Activated gamma-delta T cell treated with anti-CD3 and anti-CD28 coated beads, Interleukin-2, amount 50 U/mL, for 16 hours (primary cell): ENCODE data around the gene PCDHA3.
"Not testable (repeated sequence)": the region's sequence is repeated elsewhere in the genome, so short reads cannot be mapped to it uniquely, and the experiment has no call there.

ENCODE experiments used
- DNase-seq: peaks from one replicate; pipeline ENCODE4 v3.0.0-alpha.2; 2020; ENCODE audit warnings: low read depth

Gene PCDHA3

GRCh38 chr5:140800816-140801493, at the start of gene PCDHA3:
Gene PCDHA3, plus strand, starts transcription at chr5:140801057.
- no peak for DNase-seq

DNA sequence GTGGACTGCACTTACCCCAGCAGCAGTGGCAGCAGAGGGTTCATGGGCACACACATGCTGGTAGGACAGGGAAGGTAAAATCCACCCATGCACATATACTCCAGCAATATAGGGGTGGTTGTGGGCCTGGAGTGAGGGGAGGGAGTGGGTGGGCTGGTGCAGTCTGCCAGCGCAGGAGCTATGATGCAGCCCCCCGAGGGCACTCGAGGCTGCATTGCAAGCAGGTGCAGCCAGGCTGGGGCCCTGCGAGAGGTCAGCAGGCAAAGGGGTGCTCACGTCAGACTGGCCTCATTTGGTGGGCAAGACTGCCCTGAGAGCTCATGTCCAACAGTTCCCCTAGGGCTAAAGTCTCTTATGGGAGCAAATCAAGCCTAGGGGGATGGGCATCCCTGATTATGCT, 47.3 kb upstream of the PCDHA3 start:
- no peak for DNase-seq

- DNase-seq = no peak
Observed at GRCh38 chr5:140764177-140764973, 36.5 kb upstream of the PCDHA3 start.

DNA sequence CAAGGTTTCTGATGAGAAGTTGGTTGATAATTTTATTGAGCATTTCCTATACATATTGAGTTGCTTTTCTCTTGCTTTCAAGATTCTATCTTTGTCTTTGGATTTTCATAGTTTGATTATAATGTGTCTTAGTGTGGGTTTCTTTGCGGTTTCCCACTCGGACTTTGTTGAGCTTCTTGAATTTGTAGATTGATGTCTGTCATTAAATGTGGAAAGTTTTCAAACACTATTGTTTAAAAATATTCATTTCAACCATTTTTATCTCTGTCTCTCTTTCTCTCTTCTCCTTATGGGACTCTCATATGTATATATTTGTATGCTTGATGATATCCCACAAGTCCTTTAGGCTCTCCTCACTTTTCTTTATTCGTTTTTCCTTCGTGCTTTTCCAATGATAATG, 33.4 kb upstream of the PCDHA3 start:
- no peak for DNase-seq

GRCh38 chr5:140780512-140780911, 20.3 kb upstream of the PCDHA3 start:
- no peak for DNase-seq

DNA sequence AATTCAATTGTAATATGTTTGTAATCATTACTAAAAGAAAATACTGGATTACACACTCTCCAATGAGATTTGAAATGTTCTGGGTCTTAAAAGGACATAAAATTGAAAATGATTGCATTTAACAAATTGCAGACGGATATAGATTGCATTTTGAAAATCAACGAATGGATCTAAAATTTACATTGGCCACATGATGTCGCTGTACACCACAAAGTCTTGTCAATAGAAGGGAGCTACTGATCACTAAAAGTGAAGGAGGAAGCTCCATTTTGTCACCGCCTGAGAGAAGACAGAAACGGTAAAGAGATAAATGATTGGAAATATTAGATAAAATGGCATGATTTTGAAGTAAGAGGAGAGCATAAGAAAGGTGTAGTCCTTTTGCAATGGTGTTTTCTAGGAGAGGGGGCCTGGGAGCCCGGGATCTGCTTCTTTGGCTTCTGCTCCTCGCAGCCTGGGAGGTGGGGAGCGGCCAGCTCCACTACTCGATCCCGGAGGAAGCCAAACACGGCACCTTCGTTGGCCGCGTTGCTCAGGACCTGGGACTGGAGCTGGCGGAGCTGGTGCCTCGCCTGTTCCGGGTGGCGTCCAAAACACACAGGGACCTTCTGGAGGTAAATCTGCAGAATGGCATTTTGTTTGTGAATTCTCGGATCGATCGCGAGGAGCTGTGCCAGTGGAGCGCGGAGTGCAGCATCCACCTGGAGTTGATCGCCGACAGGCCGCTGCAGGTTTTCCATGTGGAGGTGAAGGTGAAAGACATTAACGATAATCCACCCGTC, 14.8 kb upstream of the PCDHA3 start, which contains the start of gene PCDHA1:
TSS of gene PCDHA1 (plus strand) at position 236 of the 782 bp plus-strand sequence.
- DNase-seq = no peak

- not testable (repeated sequence) for DNase-seq
Observed at GRCh38 chr5:140787422-140787821, 13.4 kb upstream of the PCDHA3 start.

- DNase-seq = not testable (repeated sequence)
Observed at GRCh38 chr5:140787849-140788504, 12.9 kb upstream of the PCDHA3 start.

- DNase-seq = no peak
Observed at GRCh38 chr5:140791089-140791488, 9.8 kb upstream of the PCDHA3 start.

DNA sequence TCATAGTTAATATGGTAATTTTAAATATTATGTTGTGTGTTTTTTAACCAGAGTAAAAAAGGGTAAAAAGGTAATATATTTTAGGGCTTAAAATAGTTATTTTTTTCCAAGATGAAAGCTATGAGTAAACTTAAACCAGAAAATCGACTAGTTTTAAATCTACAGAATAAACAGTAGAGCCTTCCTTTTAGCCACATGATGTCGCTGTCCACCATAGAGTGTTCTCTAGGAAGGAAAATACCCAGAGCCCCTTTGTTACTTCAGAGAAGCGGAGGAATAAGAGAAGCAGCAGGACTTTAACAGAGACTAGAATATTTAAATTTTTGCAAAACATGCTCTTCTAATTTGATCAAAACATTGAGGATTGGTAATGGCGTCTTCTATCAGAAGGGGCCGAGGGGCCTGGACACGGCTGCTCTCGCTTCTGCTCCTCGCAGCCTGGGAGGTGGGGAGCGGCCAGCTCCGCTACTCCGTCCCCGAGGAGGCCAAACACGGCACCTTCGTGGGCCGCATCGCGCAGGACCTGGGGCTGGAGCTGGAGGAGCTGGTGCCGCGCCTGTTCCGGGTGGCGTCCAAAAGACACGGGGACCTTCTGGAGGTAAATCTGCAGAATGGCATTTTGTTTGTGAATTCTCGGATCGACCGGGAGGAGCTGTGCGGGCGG, 6.1 kb upstream of the PCDHA3 start, which contains the start of gene PCDHA2:
TSS of gene PCDHA2 (plus strand) at position 258 of the 664 bp plus-strand sequence.
- DNase-seq = no peak

- no peak for DNase-seq
Observed at GRCh38 chr5:140795259-140795641, 5.6 kb upstream of the PCDHA3 start.

DNA sequence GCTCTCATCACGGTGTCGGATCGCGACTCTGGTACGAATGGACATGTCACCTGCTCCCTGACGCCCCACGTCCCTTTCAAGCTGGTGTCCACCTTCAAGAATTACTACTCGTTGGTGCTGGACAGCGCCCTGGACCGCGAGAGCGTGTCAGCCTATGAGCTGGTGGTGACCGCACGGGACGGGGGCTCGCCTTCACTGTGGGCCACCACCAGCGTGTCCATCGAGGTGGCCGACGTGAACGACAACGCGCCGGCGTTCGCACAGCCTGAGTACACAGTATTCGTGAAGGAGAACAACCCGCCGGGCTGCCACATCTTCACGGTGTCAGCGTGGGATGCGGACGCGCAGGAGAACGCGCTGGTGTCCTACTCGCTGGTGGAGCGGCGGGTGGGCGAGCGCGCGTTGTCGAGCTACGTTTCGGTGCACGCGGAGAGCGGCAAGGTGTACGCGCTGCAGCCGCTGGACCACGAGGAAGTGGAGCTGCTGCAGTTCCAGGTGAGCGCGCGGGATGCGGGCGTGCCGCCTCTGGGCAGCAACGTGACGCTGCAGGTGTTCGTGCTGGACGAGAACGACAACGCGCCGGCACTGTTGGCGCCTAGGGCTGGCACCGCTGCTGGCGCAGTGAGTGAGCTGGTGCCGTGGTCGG, 4.7 kb upstream of the PCDHA3 start:
- DNase-seq = not testable (repeated sequence)

DNA sequence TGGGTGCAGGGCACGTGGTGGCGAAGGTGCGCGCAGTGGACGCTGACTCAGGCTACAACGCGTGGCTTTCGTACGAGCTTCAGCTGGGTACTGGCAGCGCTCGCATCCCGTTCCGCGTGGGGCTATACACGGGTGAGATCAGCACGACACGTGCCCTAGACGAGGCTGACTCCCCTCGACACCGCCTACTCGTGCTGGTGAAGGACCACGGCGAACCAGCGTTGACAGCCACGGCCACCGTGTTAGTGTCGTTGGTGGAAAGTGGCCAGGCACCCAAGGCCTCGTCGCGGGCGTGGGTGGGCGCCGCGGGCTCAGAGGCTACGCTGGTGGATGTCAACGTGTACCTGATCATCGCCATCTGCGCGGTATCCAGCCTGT, 4.2 kb upstream of the PCDHA3 start:
- DNase-seq = no peak

DNA sequence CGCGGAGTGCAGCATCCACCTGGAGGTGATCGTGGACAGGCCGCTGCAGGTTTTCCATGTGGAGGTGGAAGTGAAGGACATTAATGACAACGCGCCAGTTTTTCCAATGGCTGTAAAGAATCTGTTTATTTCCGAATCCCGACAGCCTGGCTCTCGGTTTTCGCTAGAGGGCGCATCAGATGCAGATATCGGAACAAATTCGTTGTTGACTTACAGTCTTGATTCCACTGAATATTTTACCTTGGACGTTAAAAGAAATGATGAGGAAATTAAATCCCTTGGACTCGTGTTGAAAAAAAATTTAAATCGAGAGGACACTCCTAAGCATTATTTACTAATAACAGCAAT, 611 bp downstream of the PCDHA3 start:
- DNase-seq = no peak

GRCh38 chr5:140802381-140802780, 1.5 kb downstream of the PCDHA3 start:
- not testable (repeated sequence) for DNase-seq

DNA sequence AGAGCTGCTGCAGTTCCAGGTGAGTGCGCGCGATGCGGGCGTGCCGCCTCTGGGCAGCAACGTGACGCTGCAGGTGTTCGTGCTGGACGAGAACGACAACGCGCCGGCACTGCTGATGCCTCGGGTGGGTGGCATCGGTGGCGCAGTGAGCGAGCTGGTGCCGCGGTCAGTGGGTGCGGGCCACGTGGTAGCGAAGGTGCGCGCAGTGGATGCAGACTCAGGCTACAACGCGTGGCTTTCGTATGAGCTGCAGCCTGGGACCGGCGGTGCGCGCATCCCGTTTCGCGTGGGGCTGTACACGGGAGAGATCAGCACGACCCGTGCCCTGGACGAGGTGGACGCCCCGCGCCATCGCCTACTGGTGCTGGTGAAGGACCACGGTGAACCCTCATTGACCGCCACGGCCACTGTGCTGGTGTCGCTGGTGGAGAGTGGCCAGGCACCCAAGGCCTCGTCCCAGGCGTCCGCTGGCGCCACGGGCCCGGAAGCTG, 2.0 kb downstream of the PCDHA3 start:
- DNase-seq = no peak

DNA sequence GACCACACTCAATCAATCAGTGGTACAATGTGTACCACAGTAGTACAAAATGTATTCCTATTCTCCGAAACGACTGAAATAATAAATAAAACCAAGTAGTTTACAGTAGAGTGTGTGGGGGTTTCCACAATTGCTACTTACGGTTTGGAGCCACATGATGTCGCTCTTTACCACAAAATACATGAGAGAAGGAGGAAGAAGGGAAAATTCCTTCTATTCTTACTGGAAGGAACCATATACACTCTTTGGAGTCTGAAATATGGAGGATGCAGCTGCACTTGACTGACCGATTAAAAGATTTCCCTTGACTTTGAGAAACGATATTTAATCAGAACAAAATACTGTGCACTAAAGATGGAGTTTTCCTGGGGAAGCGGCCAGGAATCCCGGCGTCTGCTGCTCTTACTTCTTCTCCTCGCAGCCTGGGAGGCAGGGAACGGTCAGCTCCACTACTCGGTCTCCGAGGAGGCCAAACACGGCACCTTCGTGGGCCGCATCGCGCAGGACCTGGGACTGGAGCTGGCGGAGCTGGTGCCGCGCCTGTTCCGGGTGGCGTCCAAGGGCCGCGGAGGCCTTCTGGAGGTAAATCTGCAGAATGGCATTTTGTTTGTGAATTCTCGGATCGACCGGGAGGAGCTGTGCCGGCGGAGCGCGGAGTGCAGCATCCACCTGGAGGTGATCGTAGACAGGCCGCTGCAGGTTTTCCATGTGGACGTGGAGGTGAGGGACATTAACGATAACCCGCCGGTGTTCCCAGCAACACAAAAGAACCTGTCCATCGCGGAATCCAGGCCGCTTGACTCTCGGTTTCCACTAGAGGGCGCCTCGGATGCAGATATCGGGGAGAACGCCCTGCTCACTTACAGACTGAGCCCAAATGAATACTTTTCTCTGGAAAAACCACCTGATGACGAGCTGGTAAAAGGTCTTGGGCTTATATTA, 6.2 kb downstream of the PCDHA3 start, which contains the start of gene PCDHA4:
TSS of gene PCDHA4 (plus strand) at position 235 of the 942 bp plus-strand sequence.
- DNase-seq = no peak

- DNase-seq = not testable (repeated sequence)
Observed at GRCh38 chr5:140808241-140808888, 7.5 kb downstream of the PCDHA3 start.

GRCh38 chr5:140808889-140809291, 8.0 kb downstream of the PCDHA3 start:
- no peak for DNase-seq
